ENCODE results near the gene IL23A.
A peak's percentile ranks its signal among the peaks of the same experiment; 100 is the strongest.

Gene IL23A

DNA sequence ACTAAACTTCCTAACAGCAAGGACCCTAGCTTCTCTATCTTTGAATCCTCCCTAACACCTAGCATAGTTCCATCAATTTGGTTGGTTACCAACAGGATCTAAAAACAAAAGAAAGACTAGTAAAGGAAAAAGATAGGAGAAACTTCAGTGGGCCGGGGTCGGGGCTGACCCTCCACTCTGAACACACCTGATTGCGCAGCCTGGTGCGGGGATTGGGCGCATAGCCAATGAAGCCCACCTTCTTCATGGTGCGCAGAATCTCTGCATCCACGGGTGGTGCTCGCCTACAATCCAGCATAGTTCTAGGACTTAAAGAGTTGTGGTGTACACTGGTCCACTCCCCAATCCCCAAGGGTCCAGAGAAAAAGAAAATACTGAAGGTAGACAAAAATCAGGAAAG lies 12.6 kb upstream of the IL23A start:
- DNase-seq (ENCODE audit: low read depth), result no peak
- TF ChIP-seq, protein P1, sequence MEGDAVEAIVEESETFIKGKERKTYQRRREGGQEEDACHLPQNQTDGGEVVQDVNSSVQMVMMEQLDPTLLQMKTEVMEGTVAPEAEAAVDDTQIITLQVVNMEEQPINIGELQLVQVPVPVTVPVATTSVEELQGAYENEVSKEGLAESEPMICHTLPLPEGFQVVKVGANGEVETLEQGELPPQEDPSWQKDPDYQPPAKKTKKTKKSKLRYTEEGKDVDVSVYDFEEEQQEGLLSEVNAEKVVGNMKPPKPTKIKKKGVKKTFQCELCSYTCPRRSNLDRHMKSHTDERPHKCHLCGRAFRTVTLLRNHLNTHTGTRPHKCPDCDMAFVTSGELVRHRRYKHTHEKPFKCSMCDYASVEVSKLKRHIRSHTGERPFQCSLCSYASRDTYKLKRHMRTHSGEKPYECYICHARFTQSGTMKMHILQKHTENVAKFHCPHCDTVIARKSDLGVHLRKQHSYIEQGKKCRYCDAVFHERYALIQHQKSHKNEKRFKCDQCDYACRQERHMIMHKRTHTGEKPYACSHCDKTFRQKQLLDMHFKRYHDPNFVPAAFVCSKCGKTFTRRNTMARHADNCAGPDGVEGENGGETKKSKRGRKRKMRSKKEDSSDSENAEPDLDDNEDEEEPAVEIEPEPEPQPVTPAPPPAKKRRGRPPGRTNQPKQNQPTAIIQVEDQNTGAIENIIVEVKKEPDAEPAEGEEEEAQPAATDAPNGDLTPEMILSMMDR (IDR thresholded peaks at IDR 0.05; ENCODE audit: low read depth, low read length, missing control alignments), result no peak
- no peak overlapping the region for H3K4me3 ChIP-seq (ENCODE audit: low read depth, low read length)

DNA sequence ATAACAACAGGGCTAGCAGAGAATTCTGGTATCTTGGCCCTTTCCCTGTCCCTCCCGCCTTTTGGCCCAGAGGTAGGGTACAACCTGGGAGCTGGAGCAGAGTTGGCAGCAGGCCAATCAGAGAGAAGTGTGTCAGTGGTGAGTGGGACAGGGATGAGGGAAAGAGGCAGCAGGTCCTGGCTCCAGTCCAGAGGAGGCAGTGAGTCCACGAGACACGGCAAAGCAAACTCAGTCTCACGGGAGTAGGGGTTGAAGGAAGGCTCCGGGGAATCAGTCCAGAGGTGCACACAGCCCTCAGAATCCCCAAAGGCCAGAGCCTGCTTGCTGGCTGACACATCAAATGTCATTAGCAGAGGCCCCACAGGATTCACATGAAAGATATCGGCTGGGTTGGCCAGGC lies 12.2 kb upstream of the IL23A start:
- TF ChIP-seq, protein P1 (IDR thresholded peaks at IDR 0.05; ENCODE audit: low read depth, low read length, missing control alignments), result no peak
- DNase-seq (ENCODE audit: low read depth), result no peak
- H3K4me3 ChIP-seq (ENCODE audit: low read depth, low read length), result no peak overlapping the region

DNA sequence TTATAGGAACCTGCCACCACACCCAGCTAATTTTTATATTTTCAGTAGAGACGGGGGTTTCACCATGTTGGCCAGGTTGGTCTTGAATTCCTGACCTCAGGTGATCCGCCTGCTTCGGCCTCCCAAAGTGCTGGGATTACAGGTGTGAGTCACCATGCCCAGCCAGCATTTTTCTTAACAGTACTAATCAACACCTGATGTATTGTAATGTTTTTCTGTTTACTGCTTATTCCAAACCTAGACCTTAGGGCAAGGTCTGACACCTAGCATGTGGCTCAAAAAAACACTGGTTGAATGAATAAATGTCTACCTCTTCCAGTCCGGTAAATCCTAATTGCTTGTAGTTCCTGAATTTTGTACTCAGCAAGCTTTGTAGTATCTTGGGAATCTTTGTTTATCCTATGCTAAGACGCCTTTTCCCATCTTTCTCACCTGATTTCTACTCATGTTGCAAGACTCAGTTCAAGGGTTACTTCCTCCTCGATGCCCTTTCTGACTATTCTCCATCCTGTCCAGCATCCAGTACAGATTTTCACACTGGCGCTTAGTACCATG lies 7.7 kb upstream of the IL23A start:
- H3K4me3 ChIP-seq (ENCODE audit: low read depth, low read length), result no peak overlapping the region
- TF ChIP-seq, protein P1 (IDR thresholded peaks at IDR 0.05; ENCODE audit: low read depth, low read length, missing control alignments), result no peak
- DNase-seq (ENCODE audit: low read depth), result no peak

DNA sequence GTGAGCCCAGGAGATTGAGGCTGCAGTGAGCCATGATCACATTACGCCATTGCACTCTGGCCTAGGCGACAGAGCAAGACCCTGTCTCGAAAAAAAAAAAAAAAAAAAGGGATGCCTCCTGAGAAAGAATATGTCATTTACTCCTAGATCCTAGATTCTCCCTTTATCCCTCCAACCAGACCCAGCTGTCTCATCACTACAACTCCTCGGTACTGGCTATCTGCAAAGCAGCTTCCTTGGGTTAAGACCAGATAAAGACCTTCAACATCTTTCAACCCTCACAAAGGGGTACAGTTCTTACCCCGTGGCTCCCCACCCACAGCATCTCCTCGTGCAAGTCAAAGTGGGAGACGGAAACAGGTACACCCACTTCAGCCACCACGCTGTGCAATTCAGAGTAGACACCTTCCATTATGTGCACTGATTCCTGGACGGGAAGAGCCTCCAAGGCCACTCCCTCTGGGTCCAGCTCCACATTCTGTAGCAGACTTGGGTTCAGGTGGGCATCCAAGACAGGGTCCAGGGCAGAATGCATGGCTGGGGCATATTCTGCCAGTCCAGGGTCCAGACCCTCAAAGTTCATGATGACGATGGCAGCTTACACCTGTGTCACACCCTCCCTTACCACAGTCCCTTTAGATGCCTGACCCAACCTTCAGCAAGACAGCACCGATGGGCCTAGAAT lies 6.0 kb upstream of the IL23A start:
- H3K4me3 ChIP-seq (ENCODE audit: low read depth, low read length), result peak overlapping the region; percentile 77
- TF ChIP-seq, protein P1 (IDR thresholded peaks at IDR 0.05; ENCODE audit: low read depth, low read length, missing control alignments), result no peak
- no peak for DNase-seq (ENCODE audit: low read depth)

DNA sequence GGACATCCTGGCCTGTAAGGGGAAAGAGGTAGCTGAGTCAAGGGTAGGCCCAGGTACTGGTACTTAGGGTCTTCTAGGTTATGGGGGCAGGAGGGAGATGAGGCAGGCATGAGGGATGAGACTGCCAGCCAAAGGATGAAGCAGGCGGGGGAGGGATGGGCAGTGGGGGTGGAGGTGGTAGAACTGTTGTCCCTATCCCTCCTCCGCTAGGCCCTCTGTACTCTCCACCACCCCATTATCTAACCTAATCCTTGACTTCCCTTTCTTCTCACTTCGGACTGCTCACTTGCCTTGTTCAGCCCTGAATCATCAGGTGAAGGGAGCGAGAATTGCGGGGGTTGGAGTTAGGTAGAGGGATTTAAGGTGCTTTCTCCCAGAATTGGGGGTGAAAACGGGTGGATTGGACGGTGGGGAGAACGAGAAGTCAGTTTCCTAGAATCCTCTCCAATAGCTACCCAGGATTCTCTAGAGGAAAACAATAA lies 5.4 kb upstream of the IL23A start:
- TF ChIP-seq, protein P1 (IDR thresholded peaks at IDR 0.05; ENCODE audit: low read depth, low read length, missing control alignments), result no peak
- no peak for DNase-seq (ENCODE audit: low read depth)
- H3K4me3 ChIP-seq (ENCODE audit: low read depth, low read length), result peak overlapping the region; percentile 77

DNA sequence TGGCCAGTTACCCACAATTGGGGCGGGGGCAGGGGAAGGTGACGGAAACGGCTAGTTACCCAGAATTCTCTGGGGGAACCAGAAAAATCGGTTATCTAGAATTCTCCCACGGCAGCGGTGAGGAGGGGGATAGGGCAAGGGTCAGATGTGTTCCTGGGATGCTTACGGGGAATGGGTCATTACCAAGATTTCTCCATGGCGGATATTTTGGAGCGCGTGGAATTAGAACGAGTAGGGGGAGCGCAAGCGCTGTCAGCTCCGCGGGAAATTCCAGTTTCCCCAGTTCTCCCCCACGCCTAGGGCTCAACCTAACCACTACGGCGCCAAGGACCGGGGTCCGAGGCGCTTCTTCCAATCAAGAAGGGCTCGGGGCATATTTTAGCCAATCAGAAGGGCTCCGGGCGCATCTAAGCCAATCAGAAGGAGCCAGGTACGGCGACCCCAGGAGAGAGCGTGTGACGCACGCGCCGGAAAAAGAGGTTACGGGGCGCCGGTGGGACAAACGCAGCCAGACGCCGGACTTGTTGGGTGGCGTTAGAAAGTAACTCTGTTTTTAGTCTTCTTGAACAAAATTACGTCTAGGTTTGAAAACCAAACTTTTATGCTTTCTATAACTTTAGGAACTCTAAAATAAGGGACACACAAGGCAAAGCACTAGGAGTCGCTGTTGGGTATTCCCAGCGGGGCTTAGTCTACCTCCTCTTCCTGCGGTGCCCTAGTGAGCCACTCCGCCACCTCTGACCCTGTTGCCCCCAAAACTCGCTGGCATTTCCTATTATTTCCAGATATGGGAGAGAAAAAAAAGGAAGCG lies 4.8 kb upstream of the IL23A start, which contains the start of gene PAN2:
Gene PAN2, minus strand, starts transcription at position 322 of the 811 bp plus-strand sequence. CDS start 906 bp downstream, outside the sequence.
- DNase-seq (ENCODE audit: low read depth), result peak; percentile 94
- TF ChIP-seq, protein P1 (IDR thresholded peaks at IDR 0.05; ENCODE audit: low read depth, low read length, missing control alignments), result peak; percentile 63
- peak within 1 kb of the TSS; percentile 77 for H3K4me3 ChIP-seq (ENCODE audit: low read depth, low read length)

All from GM12864 (cell line).